HepG2 (cell line): ENCODE measurements around the gene SEC14L5. TPM values are rescaled to one million over a fixed set of nuclear protein-coding genes. Genes with fewer than 3 reads are reported as not detected.
A peak's percentile ranks its signal among the peaks of the same experiment; 100 is the strongest.

Source experiments
- CREM ChIP-seq, 2 experiments: sonication (generic) in 1 of 2; formaldehyde crosslinking in 1 of 2; IDR thresholded peaks; 2 replicates each; pipeline versions ENCODE4 v1.4.0 to v1.6.1; 2016 to 2020; ENCODE audit warnings: antibody characterized with exemption in 1 of 2, mild to moderate bottlenecking in 1 of 2, missing genetic modification reagents in 1 of 2
- KDM5A ChIP-seq: fragments of 200-600 bp; sonication (generic); IDR thresholded peaks from 2 replicates; pipeline ENCODE4 v1.7.0; 2018; ENCODE audit warnings: antibody characterized with exemption, mild to moderate bottlenecking, low read length, borderline replicate concordance
- MXD4 ChIP-seq: IDR thresholded peaks from 2 replicates; pipeline ENCODE4 v1.6.1; 2016; ENCODE audit warnings: mild to moderate bottlenecking, missing biosample characterization, missing genetic modification reagents
- REL ChIP-seq: sonication (generic); formaldehyde crosslinking; conservative IDR thresholded peaks from 2 replicates; pipeline ENCODE4 v1.8.0; 2022; ENCODE audit warnings: mild to moderate bottlenecking, missing genetic modification reagents, moderate library complexity
- SP1 ChIP-seq, 2 experiments: fragments of 450-650 bp in 1 of 2; sonication (generic) in 1 of 2; formaldehyde crosslinking in 1 of 2; IDR thresholded peaks; 2 replicates each; pipeline versions ENCODE4 v1.4.0 to v1.6.1; 2016 to 2020; ENCODE audit warnings: missing genetic modification reagents in 1 of 2
- TGIF2 ChIP-seq: IDR thresholded peaks from 2 replicates; pipeline ENCODE4 v1.6.1; 2016; ENCODE audit warnings: control low read depth, missing compliant biosample characterization
- ZNF224 ChIP-seq: sonication (generic); formaldehyde crosslinking; IDR thresholded peaks from 2 replicates; pipeline ENCODE4 v1.5.0; 2020; ENCODE audit warnings: mild to moderate bottlenecking, missing genetic modification reagents
- polyA plus RNA-seq, 8 experiments: library from polyadenylated mRNA; depleted of rRNA in 3 of 8; stranded (reverse) in 7 of 8; unstranded in 1 of 8; fragments of >200 nt; fragmentation: Illumina TruSeq in 4 of 8; extraction: Trizol in 4 of 8; gene quantifications; 2 replicates each; pipeline versions ENCODE4 v1.2.1 to v1.2.3, GENCODE V29; 2011 to 2016; ENCODE audit warnings: low read depth in 4 of 8, missing spikeins in 1 of 8, mixed read lengths in 1 of 8; ENCODE audit not compliant: insufficient read depth in 1 of 8
- total RNA-seq, 5 experiments: library from RNA; depleted of rRNA; stranded (reverse); fragments of >200 nt; fragmentation: Illumina TruSeq; extraction: Trizol; gene quantifications; 2 replicates each; pipeline ENCODE4 v1.2.3, GENCODE V29; 2016; ENCODE audit warnings: low read depth in 1 of 5
- TF ChIP-seq, protein P1 (sequence below): IDR thresholded peaks from 2 replicates; pipeline ENCODE4 v1.6.1; 2012; ENCODE audit warnings: low read depth, low read length, improper control_type of control experiment
- TF ChIP-seq, protein P2 (sequence below): fragments of 450-650 bp; IDR thresholded peaks from 2 replicates; pipeline ENCODE4 v1.6.1; 2016
- TF ChIP-seq, protein P3 (sequence below): IDR thresholded peaks from 2 replicates; pipeline ENCODE4 v1.6.1; 2016; ENCODE audit warnings: mild to moderate bottlenecking
- TF ChIP-seq, protein P4 (sequence below): sonication (generic); formaldehyde crosslinking; IDR thresholded peaks from 2 replicates; pipeline ENCODE4 v1.4.0; 2020; ENCODE audit warnings: missing genetic modification reagents
- TF ChIP-seq, protein P5 (sequence below): sonication (generic); formaldehyde crosslinking; IDR thresholded peaks from 2 replicates; pipeline ENCODE4 v1.4.0; 2020; ENCODE audit warnings: missing genetic modification reagents, borderline replicate concordance

SEC14L5 gene
- total and polyA plus RNA-seq, 2 of the 13 experiments (the other 11 are each of a cell fraction or from before 2014, with no cell fraction given): 0.40 to 0.42 TPM

DNA sequence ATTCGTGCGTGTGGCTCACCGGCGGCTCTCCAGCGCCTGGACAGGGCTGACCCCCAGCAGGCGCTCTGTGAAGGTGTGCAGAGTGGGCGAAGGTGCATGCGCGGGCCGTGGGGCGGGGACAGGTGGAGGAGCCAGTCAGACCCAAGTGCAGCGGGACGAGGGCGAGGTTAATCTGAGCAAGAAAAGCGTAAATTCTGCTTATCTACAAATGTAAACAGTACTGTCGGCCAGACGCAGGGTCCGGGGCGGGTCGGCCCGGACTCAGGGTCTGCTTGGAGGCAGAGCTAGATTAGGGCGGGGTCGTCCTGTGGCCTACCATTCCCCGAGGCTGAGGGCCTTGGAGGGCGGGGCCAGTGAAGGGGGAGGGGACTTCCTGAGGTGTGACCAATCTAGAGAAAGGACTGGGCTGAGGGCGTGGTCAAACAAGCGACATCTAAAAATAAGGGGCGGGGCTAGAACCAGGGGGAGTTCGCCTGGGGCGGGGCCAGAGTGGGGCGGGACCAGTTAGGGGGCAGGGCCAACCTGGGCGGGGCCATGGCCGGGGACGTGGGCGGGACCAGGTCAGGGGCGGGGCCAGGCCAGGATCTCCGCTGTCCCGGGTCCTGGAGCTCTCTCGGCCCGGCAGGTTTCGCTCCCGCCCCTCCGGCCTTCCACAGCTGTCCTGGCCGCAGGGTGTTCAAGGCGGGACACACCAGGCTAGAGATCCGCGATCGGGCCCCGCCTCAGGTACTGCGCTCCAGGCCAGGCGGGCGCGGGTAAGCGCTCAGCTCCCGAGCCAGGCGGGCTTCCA is at the start of gene SEC14L5 (continued):
- TF ChIP-seq, protein P1, sequence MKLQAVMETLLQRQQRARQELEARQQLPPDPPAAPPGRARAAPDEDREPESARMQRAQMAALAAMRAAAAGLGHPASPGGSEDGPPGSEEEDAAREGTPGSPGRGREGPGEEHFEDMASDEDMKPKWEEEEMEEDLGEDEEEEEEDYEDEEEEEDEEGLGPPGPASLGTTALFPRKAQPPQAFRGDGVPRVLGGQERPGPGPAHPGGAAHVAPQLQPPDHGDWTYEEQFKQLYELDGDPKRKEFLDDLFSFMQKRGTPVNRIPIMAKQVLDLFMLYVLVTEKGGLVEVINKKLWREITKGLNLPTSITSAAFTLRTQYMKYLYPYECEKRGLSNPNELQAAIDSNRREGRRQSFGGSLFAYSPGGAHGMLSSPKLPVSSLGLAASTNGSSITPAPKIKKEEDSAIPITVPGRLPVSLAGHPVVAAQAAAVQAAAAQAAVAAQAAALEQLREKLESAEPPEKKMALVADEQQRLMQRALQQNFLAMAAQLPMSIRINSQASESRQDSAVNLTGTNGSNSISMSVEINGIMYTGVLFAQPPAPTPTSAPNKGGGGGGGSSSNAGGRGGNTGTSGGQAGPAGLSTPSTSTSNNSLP: peak; percentile 78
- TF ChIP-seq, protein P2, sequence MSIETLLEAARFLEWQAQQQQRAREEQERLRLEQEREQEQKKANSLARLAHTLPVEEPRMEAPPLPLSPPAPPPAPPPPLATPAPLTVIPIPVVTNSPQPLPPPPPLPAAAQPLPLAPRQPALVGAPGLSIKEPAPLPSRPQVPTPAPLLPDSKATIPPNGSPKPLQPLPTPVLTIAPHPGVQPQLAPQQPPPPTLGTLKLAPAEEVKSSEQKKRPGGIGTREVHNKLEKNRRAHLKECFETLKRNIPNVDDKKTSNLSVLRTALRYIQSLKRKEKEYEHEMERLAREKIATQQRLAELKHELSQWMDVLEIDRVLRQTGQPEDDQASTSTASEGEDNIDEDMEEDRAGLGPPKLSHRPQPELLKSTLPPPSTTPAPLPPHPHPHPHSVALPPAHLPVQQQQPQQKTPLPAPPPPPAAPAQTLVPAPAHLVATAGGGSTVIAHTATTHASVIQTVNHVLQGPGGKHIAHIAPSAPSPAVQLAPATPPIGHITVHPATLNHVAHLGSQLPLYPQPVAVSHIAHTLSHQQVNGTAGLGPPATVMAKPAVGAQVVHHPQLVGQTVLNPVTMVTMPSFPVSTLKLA: peak; percentile 21; the same call in 1 of the 2 replicates
- TF ChIP-seq KDM5A: peak; percentile 60; the same call in 1 of the 2 replicates
- no peak; the same call in 1 of the 2 replicates for TF ChIP-seq SP1 (IDR thresholded peaks at IDR 0.05)
- TF ChIP-seq SP1 (CRISPR knock-in tag; IDR thresholded peaks at IDR 0.05): peak; percentile 90
- TF ChIP-seq MXD4 (CRISPR knock-in tag): peak; percentile 12; the same call in 1 of the 2 replicates
- TF ChIP-seq TGIF2: peak; percentile 51; the same call in 1 of the 2 replicates
- no peak for TF ChIP-seq ZNF224
- TF ChIP-seq, protein P3, sequence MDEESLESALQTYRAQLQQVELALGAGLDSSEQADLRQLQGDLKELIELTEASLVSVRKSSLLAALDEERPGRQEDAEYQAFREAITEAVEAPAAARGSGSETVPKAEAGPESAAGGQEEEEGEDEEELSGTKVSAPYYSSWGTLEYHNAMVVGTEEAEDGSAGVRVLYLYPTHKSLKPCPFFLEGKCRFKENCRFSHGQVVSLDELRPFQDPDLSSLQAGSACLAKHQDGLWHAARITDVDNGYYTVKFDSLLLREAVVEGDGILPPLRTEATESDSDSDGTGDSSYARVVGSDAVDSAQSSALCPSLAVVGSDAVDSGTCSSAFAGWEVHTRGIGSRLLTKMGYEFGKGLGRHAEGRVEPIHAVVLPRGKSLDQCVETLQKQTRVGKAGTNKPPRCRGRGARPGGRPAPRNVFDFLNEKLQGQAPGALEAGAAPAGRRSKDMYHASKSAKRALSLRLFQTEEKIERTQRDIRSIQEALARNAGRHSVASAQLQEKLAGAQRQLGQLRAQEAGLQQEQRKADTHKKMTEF (CRISPR knock-in tag): peak; percentile 77; the same call in 1 of the 2 replicates
- TF ChIP-seq, protein P4, sequence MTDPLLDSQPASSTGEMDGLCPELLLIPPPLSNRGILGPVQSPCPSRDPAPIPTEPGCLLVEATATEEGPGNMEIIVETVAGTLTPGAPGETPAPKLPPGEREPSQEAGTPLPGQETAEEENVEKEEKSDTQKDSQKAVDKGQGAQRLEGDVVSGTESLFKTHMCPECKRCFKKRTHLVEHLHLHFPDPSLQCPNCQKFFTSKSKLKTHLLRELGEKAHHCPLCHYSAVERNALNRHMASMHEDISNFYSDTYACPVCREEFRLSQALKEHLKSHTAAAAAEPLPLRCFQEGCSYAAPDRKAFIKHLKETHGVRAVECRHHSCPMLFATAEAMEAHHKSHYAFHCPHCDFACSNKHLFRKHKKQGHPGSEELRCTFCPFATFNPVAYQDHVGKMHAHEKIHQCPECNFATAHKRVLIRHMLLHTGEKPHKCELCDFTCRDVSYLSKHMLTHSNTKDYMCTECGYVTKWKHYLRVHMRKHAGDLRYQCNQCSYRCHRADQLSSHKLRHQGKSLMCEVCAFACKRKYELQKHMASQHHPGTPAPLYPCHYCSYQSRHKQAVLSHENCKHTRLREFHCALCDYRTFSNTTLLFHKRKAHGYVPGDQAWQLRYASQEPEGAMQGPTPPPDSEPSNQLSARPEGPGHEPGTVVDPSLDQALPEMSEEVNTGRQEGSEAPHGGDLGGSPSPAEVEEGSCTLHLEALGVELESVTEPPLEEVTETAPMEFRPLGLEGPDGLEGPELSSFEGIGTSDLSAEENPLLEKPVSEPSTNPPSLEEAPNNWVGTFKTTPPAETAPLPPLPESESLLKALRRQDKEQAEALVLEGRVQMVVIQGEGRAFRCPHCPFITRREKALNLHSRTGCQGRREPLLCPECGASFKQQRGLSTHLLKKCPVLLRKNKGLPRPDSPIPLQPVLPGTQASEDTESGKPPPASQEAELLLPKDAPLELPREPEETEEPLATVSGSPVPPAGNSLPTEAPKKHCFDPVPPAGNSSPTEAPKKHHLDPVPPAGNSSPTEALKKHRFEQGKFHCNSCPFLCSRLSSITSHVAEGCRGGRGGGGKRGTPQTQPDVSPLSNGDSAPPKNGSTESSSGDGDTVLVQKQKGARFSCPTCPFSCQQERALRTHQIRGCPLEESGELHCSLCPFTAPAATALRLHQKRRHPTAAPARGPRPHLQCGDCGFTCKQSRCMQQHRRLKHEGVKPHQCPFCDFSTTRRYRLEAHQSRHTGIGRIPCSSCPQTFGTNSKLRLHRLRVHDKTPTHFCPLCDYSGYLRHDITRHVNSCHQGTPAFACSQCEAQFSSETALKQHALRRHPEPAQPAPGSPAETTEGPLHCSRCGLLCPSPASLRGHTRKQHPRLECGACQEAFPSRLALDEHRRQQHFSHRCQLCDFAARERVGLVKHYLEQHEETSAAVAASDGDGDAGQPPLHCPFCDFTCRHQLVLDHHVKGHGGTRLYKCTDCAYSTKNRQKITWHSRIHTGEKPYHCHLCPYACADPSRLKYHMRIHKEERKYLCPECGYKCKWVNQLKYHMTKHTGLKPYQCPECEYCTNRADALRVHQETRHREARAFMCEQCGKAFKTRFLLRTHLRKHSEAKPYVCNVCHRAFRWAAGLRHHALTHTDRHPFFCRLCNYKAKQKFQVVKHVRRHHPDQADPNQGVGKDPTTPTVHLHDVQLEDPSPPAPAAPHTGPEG (CRISPR knock-in tag): peak; percentile 24; the same call in 1 of the 2 replicates
- peak; percentile 41 for TF ChIP-seq CREM (IDR thresholded peaks at IDR 0.05)
- no peak for TF ChIP-seq CREM (CRISPR knock-in tag; IDR thresholded peaks at IDR 0.05)
- TF ChIP-seq, protein P5, sequence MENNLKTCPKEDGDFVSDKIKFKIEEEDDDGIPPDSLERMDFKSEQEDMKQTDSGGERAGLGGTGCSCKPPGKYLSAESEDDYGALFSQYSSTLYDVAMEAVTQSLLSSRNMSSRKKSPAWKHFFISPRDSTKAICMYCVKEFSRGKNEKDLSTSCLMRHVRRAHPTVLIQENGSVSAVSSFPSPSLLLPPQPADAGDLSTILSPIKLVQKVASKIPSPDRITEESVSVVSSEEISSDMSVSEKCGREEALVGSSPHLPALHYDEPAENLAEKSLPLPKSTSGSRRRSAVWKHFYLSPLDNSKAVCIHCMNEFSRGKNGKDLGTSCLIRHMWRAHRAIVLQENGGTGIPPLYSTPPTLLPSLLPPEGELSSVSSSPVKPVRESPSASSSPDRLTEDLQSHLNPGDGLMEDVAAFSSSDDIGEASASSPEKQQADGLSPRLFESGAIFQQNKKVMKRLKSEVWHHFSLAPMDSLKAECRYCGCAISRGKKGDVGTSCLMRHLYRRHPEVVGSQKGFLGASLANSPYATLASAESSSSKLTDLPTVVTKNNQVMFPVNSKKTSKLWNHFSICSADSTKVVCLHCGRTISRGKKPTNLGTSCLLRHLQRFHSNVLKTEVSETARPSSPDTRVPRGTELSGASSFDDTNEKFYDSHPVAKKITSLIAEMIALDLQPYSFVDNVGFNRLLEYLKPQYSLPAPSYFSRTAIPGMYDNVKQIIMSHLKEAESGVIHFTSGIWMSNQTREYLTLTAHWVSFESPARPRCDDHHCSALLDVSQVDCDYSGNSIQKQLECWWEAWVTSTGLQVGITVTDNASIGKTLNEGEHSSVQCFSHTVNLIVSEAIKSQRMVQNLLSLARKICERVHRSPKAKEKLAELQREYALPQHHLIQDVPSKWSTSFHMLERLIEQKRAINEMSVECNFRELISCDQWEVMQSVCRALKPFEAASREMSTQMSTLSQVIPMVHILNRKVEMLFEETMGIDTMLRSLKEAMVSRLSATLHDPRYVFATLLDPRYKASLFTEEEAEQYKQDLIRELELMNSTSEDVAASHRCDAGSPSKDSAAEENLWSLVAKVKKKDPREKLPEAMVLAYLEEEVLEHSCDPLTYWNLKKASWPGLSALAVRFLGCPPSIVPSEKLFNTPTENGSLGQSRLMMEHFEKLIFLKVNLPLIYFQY (CRISPR knock-in tag): peak; percentile 94; the same call in 1 of the 2 replicates
- peak; percentile 83; the same call in 1 of the 2 replicates for TF ChIP-seq REL (CRISPR knock-in tag)
